Subcutaneous abdominal adipose tissue (tissue), 5 donors: ENCODE measurements around the gene CAPN13.

ENCODE experiments used
- H3K27ac ChIP-seq: one replicate; pipeline ENCODE4 v1.7.0; 2013; ENCODE audit warnings: low read depth, mild to moderate bottlenecking, inconsistent platforms, low read length, moderate library complexity
- H3K27me3 ChIP-seq, 5 donors: one replicate each; pipeline ENCODE4 v1.7.0; 2013; ENCODE audit warnings: low read length in 5 of 5, inconsistent platforms in 1 of 5; ENCODE audit not compliant: control insufficient read depth in 5 of 5, insufficient read depth in 4 of 5
- H3K36me3 ChIP-seq, 5 donors: one replicate each; pipeline ENCODE4 v1.7.0; 2013; ENCODE audit warnings: low read length in 5 of 5; ENCODE audit not compliant: control insufficient read depth in 5 of 5, insufficient read depth in 5 of 5
- H3K4me1 ChIP-seq, 5 donors: one replicate each; pipeline ENCODE4 v1.7.0; 2013; ENCODE audit warnings: low read length in 5 of 5, mild to moderate bottlenecking in 3 of 5, moderate library complexity in 1 of 5; ENCODE audit not compliant: control insufficient read depth in 5 of 5, insufficient read depth in 5 of 5
- H3K4me3 ChIP-seq, 5 donors: one replicate each; pipeline ENCODE4 v1.7.0; 2013; ENCODE audit warnings: low read length in 5 of 5, low read depth in 1 of 5
- H3K9ac ChIP-seq, 5 donors: one replicate each; pipeline ENCODE4 v1.7.0; 2013; ENCODE audit warnings: low read length in 5 of 5, mild to moderate bottlenecking in 4 of 5, moderate library complexity in 3 of 5
- H3K9me3 ChIP-seq, 5 donors: one replicate each; pipeline ENCODE4 v1.7.0; 2013; ENCODE audit warnings: low read length in 5 of 5; ENCODE audit not compliant: control insufficient read depth in 5 of 5
- donor health status: healthy.
- donor health status: healthy.
- donor health status: healthy.
- donor health status: healthy.
- donor health status: healthy.

Gene CAPN13

DNA sequence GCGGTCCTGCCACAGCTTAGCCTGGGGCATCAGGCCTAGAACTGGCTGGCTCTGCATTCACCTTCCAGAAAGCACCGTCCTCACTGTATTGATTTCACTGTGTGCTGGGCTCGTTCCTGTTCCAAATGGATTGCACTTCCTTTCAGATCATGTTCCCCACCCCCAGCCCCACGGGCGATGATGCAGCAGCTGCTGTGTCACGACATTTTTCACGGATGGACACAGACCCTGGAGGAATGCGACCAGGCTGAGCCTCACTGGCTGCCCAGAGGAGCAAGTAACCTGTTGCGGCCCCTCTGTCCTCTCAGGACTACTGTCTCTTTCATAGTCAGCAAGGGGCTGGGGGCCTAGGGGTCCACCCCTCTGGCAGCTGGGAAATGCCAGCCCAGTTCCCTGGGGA is 50.3 kb downstream of the CAPN13 start:
- Histone ChIP-seq H3K4me3 (no peak overlapping the region), H3K4me1 (peaks cover 0 to 16% (median 3%) of the 10 kb centered on the region in 5 donors), H3K36me3 (no peaks in the 10 kb centered on the region), H3K9me3 (no peaks in the 10 kb centered on the region), H3K27ac (no peak overlapping the region), H3K9ac (no peak overlapping the region), H3K27me3 (peaks cover 5 to 26% (median 7%) of the 10 kb centered on the region in 5 donors)

DNA sequence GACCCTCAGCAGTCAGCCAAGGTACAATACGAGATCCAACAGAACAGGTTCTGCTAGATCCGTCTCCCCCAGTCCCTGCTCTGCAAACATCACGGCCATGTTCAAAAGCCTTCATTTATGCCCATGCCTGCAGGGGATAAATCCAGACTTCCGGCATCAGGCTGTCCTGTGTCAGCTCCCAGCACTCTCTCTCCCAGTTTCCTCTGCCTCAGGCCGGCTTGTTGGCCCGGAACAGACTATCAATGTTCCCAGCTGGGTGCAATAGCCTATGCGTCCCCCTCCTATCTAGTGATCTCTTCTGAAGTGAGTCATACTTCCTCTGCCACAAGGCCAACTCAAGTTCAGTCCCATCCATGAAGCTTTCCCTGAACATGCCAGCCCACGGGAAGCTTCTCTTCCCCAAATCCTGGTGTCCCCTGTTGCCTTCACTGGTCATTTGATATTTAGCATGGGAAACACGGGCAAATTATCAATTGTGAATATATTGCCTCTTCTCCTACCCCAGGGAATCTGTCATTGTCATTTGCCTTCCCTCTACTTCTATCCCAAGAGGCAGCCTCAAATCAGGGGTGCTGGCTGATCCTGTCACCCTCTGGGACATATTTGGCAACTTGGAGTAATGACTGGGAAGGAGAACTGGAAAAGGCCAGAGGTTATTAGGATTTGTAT is 51.1 kb downstream of the CAPN13 start:
- no peak overlapping the region for H3K4me3 ChIP-seq
- peaks cover 0 to 16% (median 3%) of the 10 kb centered on the region in 5 donors for H3K4me1 ChIP-seq
- H3K27me3 ChIP-seq = peaks cover 5 to 26% (median 7%) of the 10 kb centered on the region in 5 donors
- H3K36me3 ChIP-seq = no peaks in the 10 kb centered on the region
- H3K9ac ChIP-seq = no peak overlapping the region
- H3K27ac ChIP-seq = no peak overlapping the region
- H3K9me3 ChIP-seq = no peaks in the 10 kb centered on the region

DNA sequence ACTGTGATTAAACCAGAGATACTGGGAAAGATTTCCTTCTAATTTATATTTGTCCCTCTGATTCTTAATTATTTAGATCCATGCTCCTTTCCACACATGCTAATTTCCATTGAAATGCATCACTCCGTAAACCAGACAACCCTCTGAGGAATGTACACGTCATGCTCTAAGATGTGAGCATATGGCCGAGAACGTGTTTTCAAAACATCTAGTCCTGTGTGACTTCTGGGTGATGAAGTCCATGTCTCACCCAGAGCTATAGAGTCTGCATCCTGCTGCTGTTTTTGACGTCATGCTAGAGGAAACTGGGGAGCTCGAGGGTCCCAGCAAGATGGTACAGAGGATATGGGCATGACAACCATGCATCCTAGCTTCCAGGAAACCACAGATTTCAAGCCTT is 53.6 kb downstream of the CAPN13 start:
- no peak overlapping the region for H3K27ac ChIP-seq
- H3K36me3 ChIP-seq = no peaks in the 10 kb centered on the region
- H3K27me3 ChIP-seq = peaks cover 5 to 23% (median 5%) of the 10 kb centered on the region in 5 donors
- H3K4me1 ChIP-seq = peaks cover 0 to 16% (median 3%) of the 10 kb centered on the region in 5 donors
- no peak overlapping the region for H3K9ac ChIP-seq
- no peak overlapping the region for H3K4me3 ChIP-seq
- no peaks in the 10 kb centered on the region for H3K9me3 ChIP-seq

DNA sequence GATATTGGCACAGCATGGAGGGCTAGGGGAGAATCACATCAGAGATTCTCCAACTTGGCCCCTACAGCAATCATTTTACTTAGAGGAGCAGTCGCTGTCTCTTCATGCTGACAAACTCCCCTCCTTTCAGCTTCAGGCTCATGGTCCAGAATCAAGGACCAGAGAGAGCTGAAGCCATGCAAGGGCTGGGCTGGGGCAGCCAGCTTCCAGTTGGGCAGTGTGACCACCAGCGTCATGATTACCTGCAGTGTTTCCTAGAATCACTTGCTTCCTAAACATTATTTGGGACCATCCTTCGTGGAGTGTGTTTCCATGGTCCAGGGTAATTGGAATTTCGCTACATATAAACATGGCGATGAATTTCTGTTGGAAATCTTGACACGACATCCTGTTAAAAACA is 54.4 kb downstream of the CAPN13 start:
- Histone ChIP-seq H3K27me3 (peaks cover 4 to 22% (median 5%) of the 10 kb centered on the region in 5 donors), H3K4me1 (peaks cover 0 to 15% (median 0%) of the 10 kb centered on the region in 5 donors), H3K9me3 (no peaks in the 10 kb centered on the region), H3K27ac (no peak overlapping the region), H3K4me3 (no peak overlapping the region), H3K36me3 (no peaks in the 10 kb centered on the region), H3K9ac (no peak overlapping the region)

DNA sequence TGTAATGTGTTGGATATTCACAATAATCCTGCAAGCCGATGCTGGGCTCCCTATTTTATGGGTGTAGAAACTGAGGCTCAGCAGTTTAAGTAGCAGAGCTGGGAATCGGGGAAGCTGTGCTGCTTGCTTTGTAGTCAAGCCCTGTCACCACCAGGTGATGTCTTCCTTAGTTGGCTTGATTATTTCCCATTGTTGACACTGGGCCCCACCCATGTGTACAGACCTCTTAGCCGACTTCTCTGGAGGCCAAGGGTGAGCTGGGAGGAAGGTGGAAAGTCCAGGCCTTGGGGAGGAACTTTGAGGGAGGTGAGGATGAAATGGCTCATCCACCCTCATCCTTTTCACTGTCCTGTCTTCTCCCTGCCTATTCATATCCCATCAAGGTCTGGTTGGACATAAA is 60.0 kb downstream of the CAPN13 start:
- peaks cover 0 to 3% (median 0%) of the 10 kb centered on the region in 5 donors for H3K27me3 ChIP-seq

DNA sequence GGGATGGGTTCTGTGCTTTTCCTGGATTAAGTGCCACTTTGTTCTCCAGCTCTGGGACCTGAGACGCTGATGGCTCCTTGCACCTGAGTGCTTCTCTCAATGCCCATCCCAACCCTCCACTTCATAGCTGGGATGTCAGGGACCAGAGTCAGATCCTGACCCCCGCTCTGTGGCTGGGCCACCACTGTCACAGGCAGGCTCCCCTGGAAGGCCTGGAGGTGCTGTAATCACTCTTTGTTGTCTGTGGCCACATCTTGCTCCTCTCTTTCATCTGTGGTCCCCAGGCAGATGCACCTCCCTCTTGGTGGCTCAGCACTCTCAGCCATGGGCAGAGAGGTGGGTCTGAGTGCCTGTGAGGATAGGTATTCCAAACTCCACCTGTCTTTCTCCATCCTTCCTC is 62.4 kb downstream of the CAPN13 start:
- no peak overlapping the region for H3K27ac ChIP-seq
- peaks cover 0 to 3% (median 0%) of the 10 kb centered on the region in 5 donors for H3K27me3 ChIP-seq
- no peaks in the 10 kb centered on the region for H3K36me3 ChIP-seq
- H3K4me3 ChIP-seq = no peak overlapping the region
- no peaks in the 10 kb centered on the region for H3K9me3 ChIP-seq
- H3K9ac ChIP-seq = no peak overlapping the region
- H3K4me1 ChIP-seq = peaks cover 0 to 2% (median 0%) of the 10 kb centered on the region in 5 donors

More for the DNA sequence above, 60.0 kb downstream of the CAPN13 start:
- H3K9ac ChIP-seq = no peak overlapping the region
- no peak overlapping the region for H3K27ac ChIP-seq
- H3K4me3 ChIP-seq = no peak overlapping the region
- no peaks in the 10 kb centered on the region for H3K36me3 ChIP-seq
- no peaks in the 10 kb centered on the region for H3K4me1 ChIP-seq
- no peaks in the 10 kb centered on the region for H3K9me3 ChIP-seq

DNA sequence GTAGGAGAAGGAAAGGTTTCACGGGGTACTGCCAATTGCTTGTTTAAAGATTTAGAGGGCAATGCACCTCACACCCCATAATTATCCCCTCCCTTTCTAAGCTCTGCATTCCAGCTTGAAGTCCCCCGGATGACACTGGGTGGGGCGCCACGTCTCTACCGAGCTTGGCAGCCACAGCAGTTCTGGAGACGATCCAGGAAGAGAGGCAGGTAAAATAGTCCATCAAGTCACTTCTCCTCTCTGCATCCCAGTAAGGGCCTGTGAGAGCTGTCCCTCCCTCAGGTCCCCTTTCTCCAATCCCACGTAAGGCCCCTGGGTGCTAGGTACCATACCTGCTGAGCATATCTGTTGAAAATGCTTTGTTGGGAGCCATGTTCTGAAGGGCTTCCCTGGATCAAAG is 65.7 kb downstream of the CAPN13 start:
- no peaks in the 10 kb centered on the region for H3K36me3 ChIP-seq
- H3K27ac ChIP-seq = no peak overlapping the region
- peaks cover 0 to 8% (median 3%) of the 10 kb centered on the region in 5 donors for H3K27me3 ChIP-seq
- peaks cover 0 to 2% (median 0%) of the 10 kb centered on the region in 5 donors for H3K4me1 ChIP-seq
- H3K9me3 ChIP-seq = no peaks in the 10 kb centered on the region
- H3K4me3 ChIP-seq = no peak overlapping the region
- no peak overlapping the region for H3K9ac ChIP-seq

DNA sequence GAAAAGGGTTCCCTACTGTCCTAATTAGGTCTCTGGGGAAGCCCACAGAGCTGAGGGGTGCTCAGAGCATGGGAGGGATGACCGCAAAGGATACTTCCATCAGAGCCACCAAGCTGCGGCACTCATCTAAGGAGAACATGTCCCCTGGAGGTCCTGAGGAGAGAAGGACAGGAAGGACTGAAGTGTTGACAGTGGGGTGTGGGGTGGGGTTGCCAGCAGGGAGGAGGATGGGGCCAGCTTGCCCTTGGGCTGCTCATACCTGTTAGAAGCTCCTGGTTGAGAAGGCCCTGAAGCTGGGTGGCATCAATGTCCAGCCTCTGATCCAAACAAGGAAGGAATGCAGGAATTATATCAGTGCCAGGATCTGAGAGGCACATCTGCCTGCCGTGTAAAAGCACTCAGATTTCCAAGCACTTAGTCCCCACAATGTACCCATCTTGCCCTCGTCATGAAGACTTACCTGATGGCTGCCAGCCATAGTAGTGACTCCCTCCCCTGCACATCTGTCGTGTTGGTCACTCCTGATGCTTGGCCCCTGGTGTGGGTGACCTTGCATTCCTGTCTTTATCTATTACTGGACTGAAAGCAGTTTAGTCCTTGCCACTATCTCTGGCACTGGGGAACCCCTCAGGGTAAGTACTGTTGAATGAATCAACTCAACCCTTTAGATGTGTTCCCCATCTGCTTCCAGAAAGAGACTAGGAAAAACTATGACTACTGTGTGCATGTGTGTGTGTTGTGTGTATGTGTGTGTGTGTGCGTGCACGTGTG is 68.9 kb downstream of the CAPN13 start:
- Histone ChIP-seq H3K9ac (no peak overlapping the region), H3K4me1 (peaks cover 0 to 2% (median 0%) of the 10 kb centered on the region in 5 donors), H3K27me3 (peaks cover 3 to 17% (median 8%) of the 10 kb centered on the region in 5 donors), H3K9me3 (no peaks in the 10 kb centered on the region), H3K4me3 (no peak overlapping the region), H3K36me3 (no peaks in the 10 kb centered on the region), H3K27ac (no peak overlapping the region)

DNA sequence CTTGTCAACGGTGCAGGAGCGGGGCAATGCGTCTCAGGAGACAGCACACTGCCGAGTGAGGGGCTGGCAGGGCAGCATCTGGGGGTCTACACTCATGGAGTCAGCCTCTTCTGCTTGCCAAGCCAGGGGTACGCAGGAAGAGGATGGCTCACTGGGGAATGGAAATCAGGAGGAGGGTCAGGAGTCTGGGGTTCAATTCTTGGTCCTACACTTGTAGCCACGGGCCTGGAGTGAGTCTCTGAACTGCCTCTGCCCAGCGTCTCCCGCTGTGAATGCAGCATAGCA is 70.0 kb downstream of the CAPN13 start:
- H3K9ac ChIP-seq = no peak overlapping the region
- no peaks in the 10 kb centered on the region for H3K36me3 ChIP-seq
- H3K27me3 ChIP-seq = peaks cover 3 to 19% (median 14%) of the 10 kb centered on the region in 5 donors
- H3K27ac ChIP-seq = no peak overlapping the region
- H3K4me3 ChIP-seq = no peak overlapping the region
- H3K4me1 ChIP-seq = peaks cover 0 to 2% (median 0%) of the 10 kb centered on the region in 5 donors
- no peaks in the 10 kb centered on the region for H3K9me3 ChIP-seq
